Measurements from ENCODE around the gene FHIP2A.

- TF ChIP-seq POLR2A (IDR thresholded peaks at IDR 0.05; ENCODE audit: low read length) (no peak), GATA1 (IDR thresholded peaks at IDR 0.05; ENCODE audit: low read depth, low read length) (no peak)
Observed at GRCh38 chr10:114815791-114816190, 5.8 kb upstream of the FHIP2A start.

Data from erythroblast (primary cell).